Calu3 (cell line): ENCODE results near the gene R3HDM2. TPM values are rescaled to one million over a fixed set of nuclear protein-coding genes. Genes with fewer than 3 reads are reported as not detected.

Experiments
- BruUV-seq: library from RNA; stranded (reverse); fragments of 400-500 nt; replicated peaks from 2 replicates; lab custom pipeline; 2021; lab: Mats Ljungman, UMichigan
- CTCF ChIA-PET: fragments of 300-600 bp; sonication (Branson Sonifier 250); formaldehyde crosslinking; loops from one replicate; lab custom pipeline; 2022; ENCODE audit warnings: antibody characterized with exemption; lab: Charles Lee
- DNase-seq: peaks from one replicate; pipeline ENCODE4 v3.0.0; 2022
- H3K27ac Mint-ChIP-seq: one replicate; pipeline ENCODE4 v1.8.0; 2022; ENCODE audit warnings: mixed read lengths; ENCODE audit not compliant: unreplicated experiment
- H3K27me3 Mint-ChIP-seq: one replicate; pipeline ENCODE4 v1.8.0; 2022; ENCODE audit warnings: mixed read lengths; ENCODE audit not compliant: unreplicated experiment
- H3K36me3 Mint-ChIP-seq: one replicate; pipeline ENCODE4 v1.8.0; 2022; ENCODE audit warnings: mild to moderate bottlenecking, moderate library complexity, mixed read lengths; ENCODE audit not compliant: insufficient read depth, unreplicated experiment
- H3K4me1 Mint-ChIP-seq: one replicate; pipeline ENCODE4 v1.8.0; 2022; ENCODE audit warnings: mild to moderate bottlenecking, low read depth, mixed read lengths; ENCODE audit not compliant: unreplicated experiment
- H3K4me3 Mint-ChIP-seq: one replicate; pipeline ENCODE4 v1.8.0; 2022; ENCODE audit warnings: mild to moderate bottlenecking, low read depth, moderate library complexity, mixed read lengths; ENCODE audit not compliant: unreplicated experiment
- H3K9me3 Mint-ChIP-seq: one replicate; pipeline ENCODE4 v1.8.0; 2022; ENCODE audit warnings: low read depth, mixed read lengths; ENCODE audit not compliant: unreplicated experiment
- intact Hi-C: fragments of 100-400 bp; cut with micrococcal nuclease; formaldehyde crosslinking; loops from one replicate; pipeline ENCODE4 v1.10.0; 2022; ENCODE audit not compliant: unreplicated experiment
- total RNA-seq: library from RNA; stranded (reverse); gene quantifications from 2 replicates; pipeline ENCODE4 v1.2.3, GENCODE V29; 2022
- TF ChIP-seq, protein P1 (sequence below): fragments of 200-600 bp; IDR thresholded peaks from one replicate; pipeline ENCODE4 v1.8.0; 2022; ENCODE audit warnings: antibody characterized with exemption; ENCODE audit not compliant: unreplicated experiment

The R3HDM2 gene
- total RNA-seq, 1 experiment from 2014 or later, result 77.3 TPM

DNA sequence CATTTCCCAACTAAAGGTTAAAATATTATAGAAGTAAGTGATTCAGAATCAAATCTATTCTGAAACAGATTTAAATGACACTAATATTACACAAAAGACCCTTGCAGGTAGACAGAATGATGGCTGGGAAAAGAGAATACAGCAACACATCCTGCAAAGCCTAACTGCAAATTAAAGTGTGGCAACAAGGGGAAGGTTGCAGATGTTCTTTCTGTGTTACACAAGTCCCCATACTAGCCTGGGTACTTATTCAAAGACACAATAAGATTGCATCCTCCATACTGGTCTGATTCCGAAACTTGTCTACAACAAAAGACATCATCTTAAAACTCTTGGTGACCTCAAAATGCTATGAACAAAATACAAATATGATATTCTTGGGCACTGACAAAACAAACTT lies 50.5 kb downstream of the R3HDM2 start:
- no TSS peak for BruUV-seq
- Mint-ChIP-seq H3K27ac (no peak overlapping the region), H3K36me3 (peaks cover under 1% of the 10 kb centered on the region), H3K27me3 (no peaks in the 10 kb centered on the region), H3K4me3 (no peak overlapping the region), H3K9me3 (no peaks in the 10 kb centered on the region), H3K4me1 (no peaks in the 10 kb centered on the region)
- TF ChIP-seq, protein P1, sequence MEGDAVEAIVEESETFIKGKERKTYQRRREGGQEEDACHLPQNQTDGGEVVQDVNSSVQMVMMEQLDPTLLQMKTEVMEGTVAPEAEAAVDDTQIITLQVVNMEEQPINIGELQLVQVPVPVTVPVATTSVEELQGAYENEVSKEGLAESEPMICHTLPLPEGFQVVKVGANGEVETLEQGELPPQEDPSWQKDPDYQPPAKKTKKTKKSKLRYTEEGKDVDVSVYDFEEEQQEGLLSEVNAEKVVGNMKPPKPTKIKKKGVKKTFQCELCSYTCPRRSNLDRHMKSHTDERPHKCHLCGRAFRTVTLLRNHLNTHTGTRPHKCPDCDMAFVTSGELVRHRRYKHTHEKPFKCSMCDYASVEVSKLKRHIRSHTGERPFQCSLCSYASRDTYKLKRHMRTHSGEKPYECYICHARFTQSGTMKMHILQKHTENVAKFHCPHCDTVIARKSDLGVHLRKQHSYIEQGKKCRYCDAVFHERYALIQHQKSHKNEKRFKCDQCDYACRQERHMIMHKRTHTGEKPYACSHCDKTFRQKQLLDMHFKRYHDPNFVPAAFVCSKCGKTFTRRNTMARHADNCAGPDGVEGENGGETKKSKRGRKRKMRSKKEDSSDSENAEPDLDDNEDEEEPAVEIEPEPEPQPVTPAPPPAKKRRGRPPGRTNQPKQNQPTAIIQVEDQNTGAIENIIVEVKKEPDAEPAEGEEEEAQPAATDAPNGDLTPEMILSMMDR, result no peak
- intact Hi-C loops, result no loop called here
- CTCF ChIA-PET, result no interaction called here
- no peak for DNase-seq

GRCh38 chr12:57377103-57377840 lies 53.6 kb downstream of the R3HDM2 start:
- no peak overlapping the region for H3K27ac Mint-ChIP-seq
- no peaks in the 10 kb centered on the region for H3K27me3 Mint-ChIP-seq
- intact Hi-C loops, result no loop called here
- CTCF ChIA-PET, result no interaction called here
- BruUV-seq, result no TSS peak
- DNase-seq, result no peak
- TF ChIP-seq, protein P1, result no peak
- H3K36me3 Mint-ChIP-seq, result no peaks in the 10 kb centered on the region
- no peak overlapping the region for H3K4me3 Mint-ChIP-seq
- H3K9me3 Mint-ChIP-seq, result no peaks in the 10 kb centered on the region
- no peaks in the 10 kb centered on the region for H3K4me1 Mint-ChIP-seq

GRCh38 chr12:57372233-57372632 lies 58.6 kb downstream of the R3HDM2 start:
- H3K9me3 Mint-ChIP-seq, result peaks cover 2% of the 10 kb centered on the region
- H3K4me3 Mint-ChIP-seq, result no peak overlapping the region
- BruUV-seq, result no TSS peak
- intact Hi-C loops, result no loop called here
- H3K36me3 Mint-ChIP-seq, result no peaks in the 10 kb centered on the region
- TF ChIP-seq, protein P1, result no peak
- no peak for DNase-seq
- CTCF ChIA-PET, result interaction anchor here (0.6 kb wide), 1 partner anchor 9 kb away, joined by 5 read pairs; no protein-coding TSS in a partner anchor
- H3K27ac Mint-ChIP-seq, result no peak overlapping the region
- no peaks in the 10 kb centered on the region for H3K4me1 Mint-ChIP-seq
- H3K27me3 Mint-ChIP-seq, result no peaks in the 10 kb centered on the region

GRCh38 chr12:57370696-57371095 lies 60.1 kb downstream of the R3HDM2 start:
- CTCF ChIA-PET, result no interaction called here
- H3K9me3 Mint-ChIP-seq, result peaks cover 7% of the 10 kb centered on the region
- no peaks in the 10 kb centered on the region for H3K27me3 Mint-ChIP-seq
- H3K27ac Mint-ChIP-seq, result no peak overlapping the region
- no peaks in the 10 kb centered on the region for H3K4me1 Mint-ChIP-seq
- intact Hi-C loops, result no loop called here
- no peak for DNase-seq
- no peak overlapping the region for H3K4me3 Mint-ChIP-seq
- no TSS peak for BruUV-seq
- TF ChIP-seq, protein P1, result no peak
- peaks cover 5% of the 10 kb centered on the region for H3K36me3 Mint-ChIP-seq
